Neural cell (in vitro differentiated cells): Measurements from ENCODE around the gene RND3. TPM values are rescaled to one million over a fixed set of nuclear protein-coding genes. Genes with fewer than 3 reads are reported as not detected.

ENCODE experiments used
- H2AFZ ChIP-seq: fragments of 200-600, 300-800 bp; sonication (generic), shearing (Covaris generic); 2 replicates; pipeline ENCODE4 v1.6.0; 2014; ENCODE audit warnings: low read depth, mild to moderate bottlenecking, antibody characterized with exemption, low read length, moderate library complexity
- H3F3A ChIP-seq: fragments of 200-600 bp; shearing (Covaris generic); 2 replicates; pipeline ENCODE4 v1.6.1; 2016; ENCODE audit warnings: mild to moderate bottlenecking, moderate library complexity, mixed read lengths, antibody characterized with exemption, low read length; ENCODE audit not compliant: insufficient read depth, poor library complexity, severe bottlenecking
- H3K27ac ChIP-seq: fragments of 200-600, 300-800 bp; sonication (generic), shearing (Covaris generic); 2 replicates; pipeline ENCODE4 v1.5.1; 2014; ENCODE audit warnings: mild to moderate bottlenecking, low read length, moderate library complexity
- H3K27me3 ChIP-seq: fragments of 300-800, 200-600 bp; sonication (generic), shearing (Covaris generic); 2 replicates; pipeline ENCODE4 v1.6.0; 2014; ENCODE audit warnings: mild to moderate bottlenecking, low read depth, low read length, moderate library complexity; ENCODE audit not compliant: insufficient read depth
- H3K36me3 ChIP-seq: fragments of 300-800, 200-600 bp; sonication (generic), shearing (Covaris generic); 2 replicates; pipeline ENCODE4 v1.5.1; 2014; ENCODE audit warnings: mild to moderate bottlenecking, antibody characterized with exemption, low read length, moderate library complexity; ENCODE audit not compliant: insufficient read depth
- H3K4me2 ChIP-seq: fragments of 300-800, 200-600 bp; sonication (generic), shearing (Covaris generic); 2 replicates; pipeline ENCODE4 v1.6.0; 2014; ENCODE audit warnings: mild to moderate bottlenecking, low read length
- H3K4me3 ChIP-seq: fragments of 300-800, 200-600 bp; sonication (generic), shearing (Covaris generic); 2 replicates; pipeline ENCODE4 v1.5.1; 2014; ENCODE audit warnings: mild to moderate bottlenecking, low read length, moderate library complexity
- H3K79me2 ChIP-seq: fragments of 200-600 bp; shearing (Covaris generic); replicated peaks from 2 replicates; pipeline ENCODE4 v1.6.0; 2014; ENCODE audit warnings: mild to moderate bottlenecking, low read length, moderate library complexity; ENCODE audit not compliant: insufficient read depth
- H3K9ac ChIP-seq: fragments of 300-800, 200-600 bp; sonication (generic), shearing (Covaris generic); 2 replicates; pipeline ENCODE4 v1.6.1; 2016; ENCODE audit warnings: mild to moderate bottlenecking, low read length, mixed read lengths
- H3K9me2 ChIP-seq: fragments of 200-600 bp; shearing (Covaris generic); 2 replicates; pipeline ENCODE4 v1.6.1; 2016; ENCODE audit warnings: mild to moderate bottlenecking, low read length, mixed read lengths; ENCODE audit not compliant: insufficient read depth
- H3K9me3 ChIP-seq: fragments of 200-600, 300-800 bp; sonication (generic), shearing (Covaris generic); 2 replicates; pipeline ENCODE4 v1.6.1; 2016; ENCODE audit warnings: mild to moderate bottlenecking, mixed run types, low read length, moderate library complexity, mixed read lengths
- H4K20me1 ChIP-seq: fragments of 200-600 bp; shearing (Covaris generic); 2 replicates; pipeline ENCODE4 v1.6.1; 2016; ENCODE audit warnings: mild to moderate bottlenecking, mixed run types; ENCODE audit not compliant: insufficient read depth
- CTCF ChIP-seq: fragments of 450-650 bp; IDR thresholded peaks from 2 replicates; pipeline ENCODE4 v1.5.1; 2014; ENCODE audit warnings: antibody characterized with exemption, mild to moderate bottlenecking, moderate library complexity; ENCODE audit not compliant: poor library complexity, severe bottlenecking
- EZH2 ChIP-seq: fragments of 200-600, 300-800 bp; shearing (Covaris generic), sonication (generic); IDR thresholded peaks from 2 replicates; pipeline ENCODE4 v1.6.1; 2014; ENCODE audit warnings: antibody characterized with exemption, low read length, borderline replicate concordance, mild to moderate bottlenecking; ENCODE audit not compliant: insufficient read depth, poor library complexity, severe bottlenecking
- MXI1 ChIP-seq: fragments of 450-650 bp; conservative IDR thresholded peaks from 2 replicates; pipeline ENCODE4 v1.6.1; 2014; ENCODE audit warnings: antibody characterized with exemption, mild to moderate bottlenecking; ENCODE audit not compliant: poor library complexity, severe bottlenecking
- POLR2AphosphoS5 ChIP-seq: IDR thresholded peaks from 2 replicates; pipeline ENCODE4 v1.6.1; 2012
- RAD21 ChIP-seq: fragments of 450-650 bp; conservative IDR thresholded peaks from 2 replicates; pipeline ENCODE4 v1.6.1; 2014; ENCODE audit warnings: antibody characterized with exemption, mild to moderate bottlenecking, moderate library complexity
- REST ChIP-seq: IDR thresholded peaks from 2 replicates; pipeline ENCODE4 v1.6.1; 2012; ENCODE audit warnings: borderline replicate concordance
- TAF1 ChIP-seq: IDR thresholded peaks from 2 replicates; pipeline ENCODE4 v1.6.1; 2012; ENCODE audit warnings: low read depth
- polyA plus RNA-seq: library from polyadenylated mRNA; depleted of rRNA; stranded (reverse); fragments of >200 nt; gene quantifications from 2 replicates; pipeline ENCODE4 v1.2.3, GENCODE V29; 2014

RND3 gene
- polyA plus RNA-seq, 1 donor from 2014 or later: 143 TPM

- no peak for TF ChIP-seq CTCF
Measured at GRCh38 chr2:150466741-150467620, 20.5 kb downstream of the RND3 start (continued).

- no peak overlapping the region for H3K9ac ChIP-seq
Measured at GRCh38 chr2:150465703-150466569, 21.5 kb downstream of the RND3 start.

GRCh38 chr2:150464986-150465385 is 22.5 kb downstream of the RND3 start:
- Histone ChIP-seq H3K36me3 (peaks cover 5% of the 10 kb centered on the region), H3K4me3 (no peak overlapping the region), H3K27ac (no peak overlapping the region), H3K9me2 (no peaks in the 10 kb centered on the region), H3K79me2 (peaks cover 4% of the 10 kb centered on the region), H2AFZ (no peak overlapping the region), H3K27me3 (no peaks in the 10 kb centered on the region), H3K9ac (no peak overlapping the region), H3F3A (no peaks in the 10 kb centered on the region), H4K20me1 (no peaks in the 10 kb centered on the region), H3K4me2 (no peak overlapping the region), H3K9me3 (no peaks in the 10 kb centered on the region)
- no peak for TF ChIP-seq MXI1
- TF ChIP-seq EZH2: no peak
- TF ChIP-seq CTCF: no peak
- TF ChIP-seq RAD21: no peak
- no peak for TF ChIP-seq TAF1
- no peak for TF ChIP-seq REST
- no peak for TF ChIP-seq POLR2AphosphoS5

More at GRCh38 chr2:150465703-150466569, 21.5 kb downstream of the RND3 start:
- H3K9me2 ChIP-seq: no peaks in the 10 kb centered on the region
- H3K27ac ChIP-seq: no peak overlapping the region
- H3F3A ChIP-seq: no peaks in the 10 kb centered on the region
- no peak overlapping the region for H3K4me2 ChIP-seq
- no peaks in the 10 kb centered on the region for H4K20me1 ChIP-seq
- no peaks in the 10 kb centered on the region for H3K27me3 ChIP-seq
- no peak overlapping the region for H3K4me3 ChIP-seq
- H3K9me3 ChIP-seq: no peaks in the 10 kb centered on the region
- peaks cover 9% of the 10 kb centered on the region for H3K36me3 ChIP-seq
- H3K79me2 ChIP-seq: peaks cover 4% of the 10 kb centered on the region
- TF ChIP-seq CTCF: no peak
- TF ChIP-seq EZH2: no peak
- no peak for TF ChIP-seq MXI1
- no peak for TF ChIP-seq TAF1
- no peak overlapping the region for H2AFZ ChIP-seq
